OCI-LY3 (cell line): ENCODE measurements around the gene DOCK2.

Source experiments
- H2AFZ ChIP-seq: fragments of 200-600, 300-600 bp; shearing (Covaris generic); 2 replicates; pipeline ENCODE4 v1.6.0; 2014; ENCODE audit warnings: antibody characterized with exemption, low read depth, low read length
- H3K27ac ChIP-seq: fragments of 200-600, 300-600 bp; sonication (generic); 2 replicates; pipeline ENCODE4 v1.5.1; 2014; ENCODE audit warnings: mild to moderate bottlenecking, low read length, moderate library complexity, mixed read lengths
- H3K27me3 ChIP-seq: fragments of 200-600, 300-600 bp; sonication (generic); 2 replicates; pipeline ENCODE4 v1.6.1; 2014; ENCODE audit warnings: low read depth, low read length, mixed read lengths
- H3K36me3 ChIP-seq: fragments of 200-600, 300-600 bp; sonication (generic); replicated peaks from 2 replicates; pipeline ENCODE3; 2014; ENCODE audit warnings: low read depth, low read length, mixed read lengths
- H3K4me1 ChIP-seq: fragments of 300-600, 200-600 bp; sonication (generic); 2 replicates; pipeline ENCODE4 v1.6.1; 2014; ENCODE audit warnings: low read length, mixed read lengths
- H3K4me2 ChIP-seq: fragments of 200-600, 300-600 bp; sonication (generic); 2 replicates; pipeline ENCODE4 v1.6.1; 2014; ENCODE audit warnings: low read length, mixed read lengths
- H3K4me3 ChIP-seq: fragments of 300-600, 200-600 bp; sonication (generic); 2 replicates; pipeline ENCODE4 v1.5.1; 2014; ENCODE audit warnings: antibody characterized with exemption, mild to moderate bottlenecking, low read length, moderate library complexity
- H3K79me2 ChIP-seq: fragments of 300-600, 200-600 bp; shearing (Covaris generic); 2 replicates; pipeline ENCODE4 v1.6.1; 2014; ENCODE audit warnings: mild to moderate bottlenecking, low read length, mixed read lengths
- H3K9ac ChIP-seq: fragments of 300-600, 200-600 bp; shearing (Covaris generic); 2 replicates; pipeline ENCODE4 v1.6.0; 2014; ENCODE audit warnings: mild to moderate bottlenecking, low read length, moderate library complexity
- H3K9me3 ChIP-seq: fragments of 200-600, 300-600 bp; shearing (Covaris generic); 2 replicates; pipeline ENCODE4 v1.6.1; 2014; ENCODE audit warnings: low read length, mixed read lengths; ENCODE audit not compliant: insufficient read depth
- H4K20me1 ChIP-seq: fragments of 200-600, 300-600 bp; sonication (generic); 2 replicates; pipeline ENCODE4 v1.6.1; 2016; ENCODE audit warnings: low read length, mixed read lengths; ENCODE audit not compliant: insufficient read depth
- CTCF ChIP-seq: fragments of 200-600, 300-600 bp; sonication (generic); IDR thresholded peaks from 2 replicates; pipeline ENCODE4 v1.5.1; 2014; ENCODE audit warnings: antibody characterized with exemption, low read length, low read depth
- EZH2phosphoT487 ChIP-seq: fragments of 200-600 bp; shearing (Covaris generic); IDR thresholded peaks from 2 replicates; pipeline ENCODE4 v1.6.1; 2018; ENCODE audit warnings: antibody characterized with exemption, mixed run types, low read depth

DOCK2 gene

DNA sequence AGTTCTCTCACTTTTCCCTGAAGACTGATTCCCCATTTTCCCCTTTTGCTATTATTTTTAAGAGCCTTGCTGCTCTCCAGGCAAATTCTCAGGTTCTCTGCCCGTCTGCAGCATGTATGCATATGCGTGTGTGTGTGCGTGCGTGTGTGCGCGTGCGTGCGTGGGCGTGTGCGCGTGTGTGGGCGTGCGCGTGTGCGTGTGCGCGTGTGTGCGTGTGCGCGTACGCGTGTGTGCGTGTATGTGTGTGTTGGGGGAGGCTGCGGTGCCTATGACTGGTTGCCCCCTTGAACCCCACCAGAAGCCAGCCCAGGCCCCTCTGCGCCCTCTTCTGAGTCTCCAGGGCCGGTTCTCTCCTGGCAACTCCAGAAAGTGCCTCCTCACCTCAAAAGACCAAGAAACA, 467.6 kb downstream of the DOCK2 start:
- TF ChIP-seq EZH2phosphoT487 (no peak), CTCF (no peak)
- no peak overlapping the region for H3K9ac ChIP-seq
- 0 out of 2 replicates have a peak overlapping the region, but pooled peaks have one; percentile 76 for H3K4me2 ChIP-seq
- H3K9me3 ChIP-seq = no peaks in the 10 kb centered on the region
- H3K36me3 ChIP-seq = no peaks in the 10 kb centered on the region
- no peaks in the 10 kb centered on the region for H3K27me3 ChIP-seq
- H3K27ac ChIP-seq = no peak overlapping the region
- H3K79me2 ChIP-seq = no peaks in the 10 kb centered on the region
- no peak overlapping the region for H2AFZ ChIP-seq
- H3K4me3 ChIP-seq = no peak overlapping the region
- peaks cover 15% of the 10 kb centered on the region for H3K4me1 ChIP-seq
- no peaks in the 10 kb centered on the region for H4K20me1 ChIP-seq

DNA sequence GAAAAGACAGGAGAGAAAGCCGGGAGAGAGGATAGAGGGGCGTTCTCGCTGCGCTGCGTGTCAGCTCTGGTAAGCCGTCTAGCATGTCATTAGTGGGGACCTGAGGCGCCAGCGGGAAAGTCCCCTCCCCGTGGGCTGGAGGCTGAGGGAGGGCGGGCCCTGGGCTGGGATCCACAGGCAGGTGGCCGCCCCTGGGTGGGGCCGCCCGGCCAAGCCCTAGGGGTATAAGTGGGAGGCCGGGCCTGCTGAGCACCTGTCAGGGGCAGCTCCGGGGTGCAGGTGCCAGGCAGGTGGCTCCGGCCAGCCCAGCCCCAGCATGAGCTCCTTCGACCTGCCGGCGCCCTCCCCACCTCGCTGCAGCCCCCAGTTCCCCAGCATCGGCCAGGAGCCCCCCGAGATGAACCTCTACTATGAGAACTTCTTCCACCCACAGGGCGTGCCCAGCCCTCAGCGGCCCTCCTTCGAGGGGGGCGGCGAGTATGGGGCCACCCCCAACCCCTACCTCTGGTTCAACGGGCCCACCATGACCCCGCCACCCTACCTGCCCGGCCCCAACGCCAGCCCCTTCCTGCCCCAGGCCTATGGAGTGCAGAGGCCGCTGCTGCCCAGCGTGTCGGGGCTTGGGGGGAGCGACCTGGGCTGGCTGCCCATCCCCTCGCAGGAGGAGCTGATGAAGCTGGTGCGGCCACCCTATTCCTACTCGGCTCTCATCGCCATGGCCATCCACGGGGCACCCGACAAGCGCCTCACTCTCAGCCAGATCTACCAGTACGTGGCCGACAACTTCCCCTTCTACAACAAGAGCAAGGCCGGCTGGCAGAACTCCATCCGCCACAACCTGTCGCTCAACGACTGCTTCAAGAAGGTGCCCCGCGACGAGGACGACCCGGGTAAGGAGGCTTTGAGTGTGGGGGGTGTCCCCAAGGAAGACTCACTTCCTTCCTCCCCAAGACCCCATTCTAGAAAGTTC, 468.9 kb downstream of the DOCK2 start, which contains the start of gene FOXI1:
Gene FOXI1, plus strand, starts transcription at position 256 of the 970 bp plus-strand sequence. Its CDS starts 61 bp downstream, at position 317.
- no peaks in the 10 kb centered on the region for H3K36me3 ChIP-seq
- no peaks in the 10 kb centered on the region for H3K9me3 ChIP-seq
- H3K79me2 ChIP-seq = no peaks in the 10 kb centered on the region
- TF ChIP-seq EZH2phosphoT487 (no peak), CTCF (no peak)
- no peaks in the 10 kb centered on the region for H3K27me3 ChIP-seq
- H3K4me3 ChIP-seq = peak within 1 kb of the TSS; percentile 65
- H3K27ac ChIP-seq = no peak within 1 kb of the TSS
- peak within 1 kb of the TSS; percentile 27; the same call in 1 of the 2 replicates for H3K9ac ChIP-seq
- no peaks in the 10 kb centered on the region for H4K20me1 ChIP-seq
- no peak within 1 kb of the TSS for H2AFZ ChIP-seq
- peak within 1 kb of the TSS; percentile 76 for H3K4me2 ChIP-seq
- peaks cover 11% of the 10 kb centered on the region for H3K4me1 ChIP-seq

DNA sequence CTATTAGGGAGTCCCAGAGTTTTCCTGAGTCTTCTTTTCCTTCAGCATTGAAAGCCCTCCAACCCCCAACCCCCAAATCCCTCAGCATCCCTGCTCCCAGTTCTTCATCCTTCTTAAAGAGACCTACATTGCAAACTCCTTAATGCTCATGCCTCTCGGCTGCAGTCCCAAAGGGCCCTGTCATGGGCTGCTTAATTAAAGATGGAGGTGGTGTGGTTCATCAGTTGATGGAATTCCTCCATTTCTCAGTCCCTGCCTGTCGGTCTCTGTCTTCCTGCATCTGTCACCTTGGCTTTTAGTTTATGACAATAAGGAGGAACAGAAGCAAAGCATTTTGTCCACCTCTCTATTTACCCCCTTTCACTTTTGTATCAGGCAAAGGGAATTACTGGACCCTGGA, 470.6 kb downstream of the DOCK2 start:
- H3K27ac ChIP-seq = no peak overlapping the region
- no peak overlapping the region for H2AFZ ChIP-seq
- no peaks in the 10 kb centered on the region for H3K79me2 ChIP-seq
- no peak overlapping the region for H3K4me3 ChIP-seq
- H3K9ac ChIP-seq = no peak overlapping the region
- no peaks in the 10 kb centered on the region for H4K20me1 ChIP-seq
- H3K9me3 ChIP-seq = no peaks in the 10 kb centered on the region
- no peak for TF ChIP-seq EZH2phosphoT487
- no peak overlapping the region for H3K4me2 ChIP-seq
- H3K27me3 ChIP-seq = no peaks in the 10 kb centered on the region
- H3K4me1 ChIP-seq = peaks cover 11% of the 10 kb centered on the region
- H3K36me3 ChIP-seq = no peaks in the 10 kb centered on the region

GRCh38 chr5:170108266-170108785, 471.3 kb downstream of the DOCK2 start:
- Histone ChIP-seq H3K79me2 (no peaks in the 10 kb centered on the region), H2AFZ (no peak overlapping the region), H3K27me3 (no peaks in the 10 kb centered on the region), H4K20me1 (no peaks in the 10 kb centered on the region), H3K9me3 (no peaks in the 10 kb centered on the region), H3K9ac (no peak overlapping the region), H3K27ac (no peak overlapping the region), H3K36me3 (no peaks in the 10 kb centered on the region), H3K4me3 (no peak overlapping the region), H3K4me2 (no peak overlapping the region), H3K4me1 (peaks cover 11% of the 10 kb centered on the region)
- TF ChIP-seq EZH2phosphoT487 (no peak), CTCF (no peak)
